Measurements from ENCODE around the gene INPP5A. TPM values are rescaled to one million over a fixed set of nuclear protein-coding genes. Genes with fewer than 3 reads are reported as not detected.

The INPP5A gene
- total RNA-seq, 1 experiment from 2014 or later = 12.3 TPM

DNA sequence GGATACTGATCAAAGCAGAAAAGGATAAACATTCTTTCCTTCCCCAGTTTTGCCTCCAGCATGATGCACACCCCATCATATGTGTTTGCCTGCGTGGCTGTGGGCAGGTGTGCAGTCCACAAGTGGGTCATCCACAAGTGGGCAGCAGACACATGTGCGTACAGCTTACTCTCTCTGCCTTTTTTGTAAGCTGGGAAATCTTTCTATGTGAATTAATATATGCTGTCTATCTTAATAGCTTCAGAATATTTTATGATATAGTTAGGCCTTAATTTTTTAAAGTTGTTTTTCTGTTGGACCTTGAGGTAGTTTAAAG is 80.1 kb downstream of the INPP5A start:
- CTCF ChIA-PET = no interaction called here
- intact Hi-C loops (cut with micrococcal nuclease) = no loop called here
- Histone ChIP-seq H3K4me2 (ENCODE audit: low read length) (no peak overlapping the region), H4K20me1 (ENCODE audit: insufficient read depth) (no peaks in the 10 kb centered on the region), H3K9me2 (ENCODE audit: insufficient read depth) (no peaks in the 10 kb centered on the region), H3K4me1 (ENCODE audit: control insufficient read depth in 1 of 2, insufficient read depth in 2 of 2, low read length in 2 of 2) (no peaks in the 10 kb centered on the region), H3K9ac (ENCODE audit: low read length) (no peak overlapping the region), H2AFZ (ENCODE audit: low read depth, low read length, poor library complexity, severe bottlenecking) (no peak overlapping the region), H3K27ac (ENCODE audit: low read depth, low read length) (no peak overlapping the region), H3K27me3 (ENCODE audit: insufficient read depth, low read length) (no peaks in the 10 kb centered on the region), H3K4me3 (replicated peaks in 1 of 2; ENCODE audit: low read depth in 1 of 2, low read length in 2 of 2) (no peak overlapping the region), H3K36me3 (ENCODE audit: control insufficient read depth in 1 of 2, insufficient read depth in 2 of 2, low read length in 2 of 2) (no peaks in the 10 kb centered on the region), H3K9me3 (ENCODE audit: control insufficient read depth in 1 of 2, insufficient read depth in 1 of 2, low read depth in 1 of 2, low read length in 2 of 2) (no peaks in the 10 kb centered on the region), H3K79me2 (ENCODE audit: insufficient read depth, low read length) (no peaks in the 10 kb centered on the region)
- BruUV-seq (replicated peaks) = no TSS peak
- POLR2A ChIA-PET = no interaction called here
- no peak for DNase-seq (ENCODE audit: low read depth, low spot score)
- RAD21 ChIA-PET (ENCODE audit: low non-redundant PET in 1 of 2, low total read pairs in 2 of 2, uncharacterized antibody in 2 of 2, unreplicated experiment in 2 of 2) = no interaction called here
- TF ChIP-seq, protein P1, sequence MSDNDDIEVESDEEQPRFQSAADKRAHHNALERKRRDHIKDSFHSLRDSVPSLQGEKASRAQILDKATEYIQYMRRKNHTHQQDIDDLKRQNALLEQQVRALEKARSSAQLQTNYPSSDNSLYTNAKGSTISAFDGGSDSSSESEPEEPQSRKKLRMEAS (IDR thresholded peaks at IDR 0.05) = no peak
- no peak for TF ChIP-seq ZFX (IDR thresholded peaks at IDR 0.05)
- TF ChIP-seq POLR2A (IDR thresholded peaks at IDR 0.05; ENCODE audit: borderline replicate concordance, extremely low read depth, insufficient read depth, insufficient read length) = no peak
- TF ChIP-seq FOSL1 (IDR thresholded peaks at IDR 0.05; ENCODE audit: low read depth) = no peak
- TF ChIP-seq POLR2AphosphoS5 (IDR thresholded peaks at IDR 0.05; ENCODE audit: low read depth, low read length) = no peak
- TF ChIP-seq, protein P2, sequence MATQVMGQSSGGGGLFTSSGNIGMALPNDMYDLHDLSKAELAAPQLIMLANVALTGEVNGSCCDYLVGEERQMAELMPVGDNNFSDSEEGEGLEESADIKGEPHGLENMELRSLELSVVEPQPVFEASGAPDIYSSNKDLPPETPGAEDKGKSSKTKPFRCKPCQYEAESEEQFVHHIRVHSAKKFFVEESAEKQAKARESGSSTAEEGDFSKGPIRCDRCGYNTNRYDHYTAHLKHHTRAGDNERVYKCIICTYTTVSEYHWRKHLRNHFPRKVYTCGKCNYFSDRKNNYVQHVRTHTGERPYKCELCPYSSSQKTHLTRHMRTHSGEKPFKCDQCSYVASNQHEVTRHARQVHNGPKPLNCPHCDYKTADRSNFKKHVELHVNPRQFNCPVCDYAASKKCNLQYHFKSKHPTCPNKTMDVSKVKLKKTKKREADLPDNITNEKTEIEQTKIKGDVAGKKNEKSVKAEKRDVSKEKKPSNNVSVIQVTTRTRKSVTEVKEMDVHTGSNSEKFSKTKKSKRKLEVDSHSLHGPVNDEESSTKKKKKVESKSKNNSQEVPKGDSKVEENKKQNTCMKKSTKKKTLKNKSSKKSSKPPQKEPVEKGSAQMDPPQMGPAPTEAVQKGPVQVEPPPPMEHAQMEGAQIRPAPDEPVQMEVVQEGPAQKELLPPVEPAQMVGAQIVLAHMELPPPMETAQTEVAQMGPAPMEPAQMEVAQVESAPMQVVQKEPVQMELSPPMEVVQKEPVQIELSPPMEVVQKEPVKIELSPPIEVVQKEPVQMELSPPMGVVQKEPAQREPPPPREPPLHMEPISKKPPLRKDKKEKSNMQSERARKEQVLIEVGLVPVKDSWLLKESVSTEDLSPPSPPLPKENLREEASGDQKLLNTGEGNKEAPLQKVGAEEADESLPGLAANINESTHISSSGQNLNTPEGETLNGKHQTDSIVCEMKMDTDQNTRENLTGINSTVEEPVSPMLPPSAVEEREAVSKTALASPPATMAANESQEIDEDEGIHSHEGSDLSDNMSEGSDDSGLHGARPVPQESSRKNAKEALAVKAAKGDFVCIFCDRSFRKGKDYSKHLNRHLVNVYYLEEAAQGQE (IDR thresholded peaks at IDR 0.05; ENCODE audit: low read depth) = no peak
- TF ChIP-seq YY1 (IDR thresholded peaks at IDR 0.05; ENCODE audit: extremely low read depth, insufficient replicate concordance, low read depth, low read length) = no peak
- no peak for TF ChIP-seq EZH2 (IDR thresholded peaks at IDR 0.05)
- TF ChIP-seq, protein P3, sequence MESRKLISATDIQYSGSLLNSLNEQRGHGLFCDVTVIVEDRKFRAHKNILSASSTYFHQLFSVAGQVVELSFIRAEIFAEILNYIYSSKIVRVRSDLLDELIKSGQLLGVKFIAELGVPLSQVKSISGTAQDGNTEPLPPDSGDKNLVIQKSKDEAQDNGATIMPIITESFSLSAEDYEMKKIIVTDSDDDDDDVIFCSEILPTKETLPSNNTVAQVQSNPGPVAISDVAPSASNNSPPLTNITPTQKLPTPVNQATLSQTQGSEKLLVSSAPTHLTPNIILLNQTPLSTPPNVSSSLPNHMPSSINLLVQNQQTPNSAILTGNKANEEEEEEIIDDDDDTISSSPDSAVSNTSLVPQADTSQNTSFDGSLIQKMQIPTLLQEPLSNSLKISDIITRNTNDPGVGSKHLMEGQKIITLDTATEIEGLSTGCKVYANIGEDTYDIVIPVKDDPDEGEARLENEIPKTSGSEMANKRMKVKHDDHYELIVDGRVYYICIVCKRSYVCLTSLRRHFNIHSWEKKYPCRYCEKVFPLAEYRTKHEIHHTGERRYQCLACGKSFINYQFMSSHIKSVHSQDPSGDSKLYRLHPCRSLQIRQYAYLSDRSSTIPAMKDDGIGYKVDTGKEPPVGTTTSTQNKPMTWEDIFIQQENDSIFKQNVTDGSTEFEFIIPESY (IDR thresholded peaks at IDR 0.05; ENCODE audit: extremely low read depth, insufficient replicate concordance, low read length) = no peak
- no peak for TF ChIP-seq TCF7L2 (IDR thresholded peaks at IDR 0.05; ENCODE audit: borderline replicate concordance, extremely low read depth, insufficient read depth, insufficient read length)
- TF ChIP-seq, protein P4, sequence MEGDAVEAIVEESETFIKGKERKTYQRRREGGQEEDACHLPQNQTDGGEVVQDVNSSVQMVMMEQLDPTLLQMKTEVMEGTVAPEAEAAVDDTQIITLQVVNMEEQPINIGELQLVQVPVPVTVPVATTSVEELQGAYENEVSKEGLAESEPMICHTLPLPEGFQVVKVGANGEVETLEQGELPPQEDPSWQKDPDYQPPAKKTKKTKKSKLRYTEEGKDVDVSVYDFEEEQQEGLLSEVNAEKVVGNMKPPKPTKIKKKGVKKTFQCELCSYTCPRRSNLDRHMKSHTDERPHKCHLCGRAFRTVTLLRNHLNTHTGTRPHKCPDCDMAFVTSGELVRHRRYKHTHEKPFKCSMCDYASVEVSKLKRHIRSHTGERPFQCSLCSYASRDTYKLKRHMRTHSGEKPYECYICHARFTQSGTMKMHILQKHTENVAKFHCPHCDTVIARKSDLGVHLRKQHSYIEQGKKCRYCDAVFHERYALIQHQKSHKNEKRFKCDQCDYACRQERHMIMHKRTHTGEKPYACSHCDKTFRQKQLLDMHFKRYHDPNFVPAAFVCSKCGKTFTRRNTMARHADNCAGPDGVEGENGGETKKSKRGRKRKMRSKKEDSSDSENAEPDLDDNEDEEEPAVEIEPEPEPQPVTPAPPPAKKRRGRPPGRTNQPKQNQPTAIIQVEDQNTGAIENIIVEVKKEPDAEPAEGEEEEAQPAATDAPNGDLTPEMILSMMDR (IDR thresholded peaks at IDR 0.05 in 2 of 3, conservative IDR thresholded peaks at IDR 0.05 in 1 of 3; ENCODE audit: borderline replicate concordance in 1 of 3, insufficient read depth in 1 of 3, low read depth in 2 of 3, low read length in 2 of 3) = no peak
- TF ChIP-seq SIN3A (IDR thresholded peaks at IDR 0.05; ENCODE audit: low read depth) = no peak
- TF ChIP-seq ZNF274 (IDR thresholded peaks at IDR 0.05; ENCODE audit: low read depth, low read length) = no peak
- no peak for TF ChIP-seq ELF1 (IDR thresholded peaks at IDR 0.05; ENCODE audit: borderline replicate concordance, low read depth)
- no peak for TF ChIP-seq CBX3 (IDR thresholded peaks at IDR 0.05; ENCODE audit: low read depth)
- TF ChIP-seq SP1 (IDR thresholded peaks at IDR 0.05; ENCODE audit: low read depth) = no peak
- no peak for TF ChIP-seq JUND (IDR thresholded peaks at IDR 0.05)
- no peak for ATAC-seq
